Activated T-helper 1 cell treated with anti-CD3 and anti-CD28 coated beads, Interleukin-2, amount 50 U/mL, for 16 hours (primary cell): ENCODE results near the gene SLC25A43.
"Not testable (repeated sequence)": the region's sequence is repeated elsewhere in the genome, so short reads cannot be mapped to it uniquely, and the experiment has no call there.

Source experiments
- DNase-seq, 2 donors: peaks; one replicate each; pipeline ENCODE4 v3.0.0-alpha.2; 2020; ENCODE audit warnings: low read depth in 1 of 2, low spot score in 1 of 2

SLC25A43 gene

GRCh38 chrX:119398974-119399771 lies at the start of gene SLC25A43:
Gene SLC25A43 (plus strand): TSS chrX:119399336. CDS start chrX:119399404, 68 bp downstream.
- DNase-seq: peak in 1 of 2 donors; percentile 4

DNA sequence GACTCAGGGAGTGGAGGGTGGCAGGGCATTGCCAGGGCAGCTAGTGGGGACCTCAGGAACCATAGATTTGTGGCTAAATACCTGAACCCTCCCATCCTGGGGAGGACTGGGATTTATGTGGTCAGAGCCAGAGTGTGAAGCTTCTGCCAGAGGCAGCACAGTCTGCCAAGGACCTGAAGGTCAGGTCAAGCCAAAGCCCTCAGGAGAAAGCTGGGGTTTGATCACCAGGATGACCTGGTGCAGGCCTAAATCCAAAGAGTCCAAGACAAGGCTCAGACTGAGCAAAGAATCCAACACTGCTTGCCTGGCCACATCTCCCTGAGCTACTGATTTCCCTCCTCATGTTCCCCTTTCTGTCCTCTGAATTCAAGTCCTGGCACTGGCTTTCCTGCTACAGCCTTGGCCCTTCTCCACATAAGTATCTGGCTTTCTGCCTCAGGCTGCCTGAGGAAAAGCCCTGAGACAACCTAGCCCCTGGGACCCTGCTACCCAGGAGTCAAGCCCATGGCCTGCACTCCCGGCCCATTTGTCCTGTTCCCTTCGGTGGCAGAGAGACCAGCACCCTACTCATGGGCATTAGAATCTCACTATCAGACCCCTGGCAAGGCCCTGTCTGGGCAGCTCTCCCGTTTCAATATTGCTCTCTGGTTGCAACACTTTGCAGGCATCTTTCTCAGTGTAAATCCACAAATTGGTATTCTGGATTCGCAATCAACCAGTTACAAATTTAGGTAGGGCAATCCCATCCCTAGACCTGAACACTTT lies 39.3 kb upstream of the SLC25A43 start:
- no peak for DNase-seq

DNA sequence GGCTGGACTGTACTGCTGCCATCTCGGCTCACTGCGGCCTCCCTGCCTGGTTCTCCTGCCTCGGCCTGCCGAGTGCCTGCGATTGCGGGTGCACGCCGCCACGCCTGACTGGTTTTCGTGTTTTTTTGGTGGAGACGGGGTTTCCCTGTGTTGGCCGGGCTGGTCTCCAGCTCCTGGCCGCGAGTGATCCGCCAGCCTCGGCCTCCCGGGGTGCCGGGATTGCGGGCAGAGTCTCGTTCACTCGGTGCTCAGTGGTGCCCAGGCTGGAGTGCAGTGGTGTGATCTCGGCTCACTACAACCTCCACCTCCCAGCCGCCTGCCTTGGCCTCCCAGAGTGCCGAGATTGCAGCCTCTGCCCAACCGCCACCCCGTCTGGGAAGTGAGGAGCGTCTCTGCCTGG lies 37.7 kb upstream of the SLC25A43 start:
- not testable (repeated sequence) for DNase-seq

GRCh38 chrX:119362074-119362473 lies 37.1 kb upstream of the SLC25A43 start:
- not testable (repeated sequence) for DNase-seq

- no peak for DNase-seq
Measured at GRCh38 chrX:119363391-119363790, 35.7 kb upstream of the SLC25A43 start.

GRCh38 chrX:119371861-119372260 lies 27.3 kb upstream of the SLC25A43 start:
- not testable (repeated sequence) for DNase-seq

- DNase-seq: no peak
Measured at GRCh38 chrX:119374736-119375135, 24.4 kb upstream of the SLC25A43 start.

DNA sequence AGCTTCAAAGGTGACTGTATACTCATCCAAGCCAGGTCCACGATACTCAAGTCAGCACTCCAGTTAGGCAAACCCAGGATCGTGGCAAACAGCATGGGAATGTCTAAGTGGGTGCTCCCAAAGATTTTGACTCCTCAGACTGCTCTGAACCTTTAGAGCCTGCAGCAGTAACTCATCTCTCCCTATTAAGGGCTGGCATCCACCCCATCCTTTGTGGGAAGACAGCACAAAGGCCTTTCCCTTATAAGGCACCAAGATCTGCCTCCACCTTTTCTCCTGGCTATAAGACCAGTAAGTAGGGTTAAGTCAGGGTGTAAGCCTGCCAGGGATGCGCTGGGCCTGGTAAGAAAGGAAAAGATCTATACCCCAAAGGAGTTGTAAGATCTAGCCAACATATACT lies 23.6 kb upstream of the SLC25A43 start:
- no peak for DNase-seq

GRCh38 chrX:119376312-119376711 lies 22.8 kb upstream of the SLC25A43 start:
- DNase-seq: no peak

DNA sequence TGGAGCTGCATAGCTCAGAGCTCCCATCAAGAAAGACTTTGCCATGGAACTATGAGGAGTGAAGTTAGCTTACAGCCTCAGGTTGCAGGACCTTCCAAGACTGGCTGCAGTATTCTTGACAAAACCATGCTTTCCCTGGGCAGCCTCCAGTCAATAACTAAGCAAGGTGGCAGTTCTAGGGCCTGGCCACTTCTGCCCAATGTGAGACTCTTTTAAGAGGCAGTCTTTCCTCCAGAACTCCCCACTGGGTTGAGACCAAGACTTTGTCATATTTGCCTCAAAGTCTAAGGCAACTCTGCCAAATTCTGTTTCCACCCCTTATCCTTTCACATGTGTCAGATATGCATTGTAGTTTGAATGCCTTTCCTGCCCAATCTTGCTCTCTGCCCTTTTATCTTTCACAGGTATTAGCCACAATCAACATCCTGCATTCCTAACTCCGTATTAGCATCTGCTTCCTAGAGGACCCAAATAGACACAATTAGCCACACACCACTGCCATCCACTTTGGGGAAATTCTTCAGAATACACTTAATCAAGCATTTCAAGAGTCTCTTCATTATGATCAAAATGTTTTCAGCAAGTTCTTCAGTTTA lies 17.7 kb upstream of the SLC25A43 start:
- no peak for DNase-seq

GRCh38 chrX:119382606-119383005 lies 16.5 kb upstream of the SLC25A43 start:
- DNase-seq: no peak

DNA sequence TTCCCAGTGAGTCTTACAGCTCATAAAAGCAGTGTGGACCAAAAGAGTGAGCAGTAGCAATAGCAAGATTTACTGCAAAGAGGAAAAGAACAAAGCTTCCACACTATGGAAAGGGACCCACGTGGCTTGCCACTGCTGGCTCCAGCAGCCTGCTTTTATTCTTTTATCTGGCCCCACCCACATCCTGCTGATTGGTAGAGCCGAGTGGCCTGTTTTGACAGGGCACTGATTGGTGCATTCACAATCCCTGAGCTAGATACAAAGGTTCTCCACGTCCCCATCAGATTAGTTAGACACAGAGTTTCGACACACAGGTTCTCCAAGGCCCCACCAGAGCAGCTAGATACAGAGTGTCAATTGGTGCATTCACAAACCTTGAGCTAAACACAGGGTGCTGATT lies 12.5 kb upstream of the SLC25A43 start:
- DNase-seq: not testable (repeated sequence)

DNA sequence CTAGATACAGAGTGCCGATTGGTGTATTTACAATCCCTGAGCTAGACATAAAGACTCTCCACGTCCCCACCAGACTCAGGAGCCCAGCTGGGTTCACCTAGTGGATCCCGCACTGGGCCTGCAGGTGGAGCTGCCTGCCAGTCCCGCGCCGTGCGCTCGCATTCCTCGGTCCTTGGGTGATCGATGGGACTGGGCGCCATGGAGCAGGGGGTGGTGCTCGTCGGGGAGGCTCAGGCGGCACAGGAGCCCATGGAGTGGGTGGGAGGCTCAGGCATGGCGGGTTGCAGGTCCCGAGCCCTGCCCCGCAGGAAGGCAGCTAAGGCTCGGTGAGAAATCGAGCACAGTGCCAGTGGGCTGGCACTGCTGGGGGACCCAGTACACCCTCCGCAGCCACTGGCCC lies 11.7 kb upstream of the SLC25A43 start:
- DNase-seq: not testable (repeated sequence)

GRCh38 chrX:119389214-119389613 lies 9.9 kb upstream of the SLC25A43 start:
- no peak for DNase-seq

GRCh38 chrX:119389871-119390501 lies 9.2 kb upstream of the SLC25A43 start:
- no peak for DNase-seq

DNA sequence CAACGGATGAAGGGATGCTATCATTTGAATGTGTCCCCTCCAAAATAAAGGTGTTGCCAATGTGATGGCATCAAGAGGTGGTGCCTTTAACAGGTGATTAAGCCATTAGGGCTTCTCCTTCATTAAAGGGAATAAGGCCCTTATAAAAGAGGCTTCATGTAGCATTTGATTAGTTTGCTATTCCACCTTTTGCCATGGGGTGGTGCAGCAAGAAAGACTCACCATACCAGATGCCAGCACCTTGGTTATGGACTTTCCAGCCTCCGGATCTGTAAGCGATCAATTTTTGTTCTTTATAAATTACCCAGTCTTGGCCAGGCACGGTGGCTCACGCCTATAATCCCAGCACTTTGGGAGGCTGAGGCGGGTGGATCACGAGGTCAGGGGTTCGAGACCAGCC lies 7.9 kb upstream of the SLC25A43 start:
- DNase-seq: no peak

GRCh38 chrX:119393144-119393543 lies 6.0 kb upstream of the SLC25A43 start:
- no peak for DNase-seq

DNA sequence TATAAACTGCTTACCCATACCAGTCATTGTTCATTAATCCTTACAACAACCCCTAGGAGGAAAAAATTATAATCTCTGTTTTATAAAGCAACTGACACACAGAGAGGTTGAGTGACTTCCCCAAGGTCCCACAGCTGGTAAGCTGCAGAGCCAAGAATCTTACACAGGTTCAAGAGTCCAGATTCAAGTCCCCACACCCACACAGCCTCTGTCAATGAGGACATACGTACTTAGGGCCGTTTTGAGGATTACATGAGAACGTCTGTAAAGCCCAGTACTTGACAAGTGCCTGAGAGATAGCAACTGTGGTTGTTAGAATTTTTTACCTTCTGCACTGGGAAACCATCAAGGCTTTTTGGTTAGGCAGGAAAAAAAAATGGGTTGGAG lies 556 bp upstream of the SLC25A43 start:
- no peak for DNase-seq

DNA sequence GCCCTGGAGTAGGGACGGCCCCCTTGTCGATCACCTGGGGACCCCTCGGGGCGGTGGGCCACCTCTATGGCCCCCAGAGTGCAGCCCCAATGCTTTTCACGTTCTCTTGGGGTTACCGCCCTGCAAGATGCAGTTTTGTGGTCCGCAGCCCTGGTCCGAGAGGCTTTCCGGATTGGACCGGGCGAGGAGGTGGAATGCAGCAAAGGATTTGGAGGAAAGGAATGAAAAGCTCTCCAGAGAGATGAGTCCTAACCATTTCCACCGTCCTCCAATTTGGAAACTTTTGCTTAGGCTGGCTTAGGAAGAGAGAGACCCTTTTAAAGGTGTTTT lies 601 bp downstream of the SLC25A43 start:
- no peak for DNase-seq

- no peak for DNase-seq
Measured at GRCh38 chrX:119401569-119401968, 2.4 kb downstream of the SLC25A43 start.

GRCh38 chrX:119402588-119402987 lies 3.5 kb downstream of the SLC25A43 start:
- no peak for DNase-seq

- DNase-seq: no peak
Measured at GRCh38 chrX:119406776-119407175, 7.6 kb downstream of the SLC25A43 start.
